Measurements from ENCODE around the gene CNKSR3. TPM values are rescaled to one million over a fixed set of nuclear protein-coding genes. Genes with fewer than 3 reads are reported as not detected.

CNKSR3 gene
- total RNA-seq, 6 experiments from 2014 or later = 19.8 to 43.4 (median 26.9) TPM

DNA sequence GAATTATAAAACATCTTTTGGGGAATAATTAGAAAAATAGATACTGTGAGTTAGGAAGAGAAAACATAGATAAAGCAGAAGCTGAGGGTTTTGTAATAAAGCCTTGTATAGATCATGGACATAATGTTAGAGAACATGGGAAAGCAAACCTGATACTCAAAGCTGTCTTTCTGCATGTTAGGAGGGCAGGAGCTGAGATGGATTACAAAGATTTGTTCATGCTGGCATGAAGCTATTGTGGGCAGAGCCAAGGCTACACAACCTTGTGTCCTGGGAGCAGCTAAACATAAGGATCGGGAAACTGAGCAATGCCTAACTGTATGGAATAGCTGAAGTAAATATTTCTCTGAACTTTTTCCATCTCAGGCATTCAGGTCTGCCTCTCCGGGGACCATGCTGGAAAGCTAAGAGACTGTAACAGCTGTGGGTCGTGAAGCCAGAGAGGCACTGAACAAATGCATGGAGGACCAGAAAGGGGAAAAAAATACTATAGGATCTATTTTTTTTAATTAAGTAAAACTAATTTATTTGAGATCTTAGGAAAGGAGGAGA lies 28.2 kb upstream of the CNKSR3 start:
- ATAC-seq = peak; percentile 44 to 63 (median 50)

DNA sequence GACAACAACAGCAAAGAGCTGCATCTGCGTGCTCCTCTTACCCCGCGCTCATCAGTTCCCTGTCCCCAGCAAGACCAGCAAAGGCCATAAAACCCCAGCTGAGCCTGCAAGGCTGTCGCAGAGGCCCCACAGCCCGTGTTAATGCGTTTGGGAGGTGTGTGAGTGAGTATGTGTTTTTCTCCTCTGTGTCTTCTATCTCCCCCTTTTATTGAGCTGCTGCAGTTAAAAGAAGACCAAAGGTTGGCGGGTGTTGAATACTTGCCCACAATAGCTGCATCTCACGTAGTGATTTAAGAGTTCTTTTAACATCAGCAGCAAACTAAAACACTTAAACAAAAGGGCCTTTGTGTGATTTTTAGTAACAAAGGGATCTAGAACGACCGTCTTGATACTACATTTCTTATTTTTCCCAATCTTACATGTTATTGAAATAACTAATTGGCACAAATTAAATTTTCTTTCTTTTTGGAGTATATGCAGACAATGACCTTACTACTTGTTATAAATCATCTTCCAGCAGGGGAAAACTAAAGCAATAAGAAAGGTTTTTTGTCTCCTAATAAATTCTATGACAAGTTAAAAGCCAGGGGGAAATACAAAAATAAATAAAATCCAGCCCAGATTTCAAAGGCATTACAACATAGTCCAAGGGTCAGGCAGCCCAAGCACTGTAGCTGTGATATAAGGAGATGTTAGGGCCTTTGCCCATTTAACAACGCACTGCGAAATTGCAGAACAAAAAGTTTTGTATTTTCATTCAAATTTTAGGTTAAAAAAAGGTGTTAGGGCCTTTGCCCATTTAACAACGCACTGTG lies 27.2 kb upstream of the CNKSR3 start:
- ATAC-seq = peak; percentile 90 to 95 (median 94)
- Histone ChIP-seq H3K36me3 (no peaks in the 10 kb centered on the region), H3K27me3 (no peaks in the 10 kb centered on the region), H3K27ac (peak overlapping the region in 2 of 3 donors; percentile 59 to 71), H3K9me3 (no peaks in the 10 kb centered on the region), H3K4me3 (peak overlapping the region in 1 of 3 donors; percentile 28), H3K4me1 (peaks cover 0 to 16% (median 9%) of the 10 kb centered on the region in 4 donors)
- intact Hi-C loops (cut with DNase I) = no loop called here
- 38% methylated on average over 13 of the region's 13 CpGs for WGBS (ENCODE audit: insufficient coverage, low coverage, low lambda C conversion rate, missing lambda C conversion rate)
- TF ChIP-seq POLR2A (IDR thresholded peaks at IDR 0.05) = no peak
- TF ChIP-seq, protein P1, sequence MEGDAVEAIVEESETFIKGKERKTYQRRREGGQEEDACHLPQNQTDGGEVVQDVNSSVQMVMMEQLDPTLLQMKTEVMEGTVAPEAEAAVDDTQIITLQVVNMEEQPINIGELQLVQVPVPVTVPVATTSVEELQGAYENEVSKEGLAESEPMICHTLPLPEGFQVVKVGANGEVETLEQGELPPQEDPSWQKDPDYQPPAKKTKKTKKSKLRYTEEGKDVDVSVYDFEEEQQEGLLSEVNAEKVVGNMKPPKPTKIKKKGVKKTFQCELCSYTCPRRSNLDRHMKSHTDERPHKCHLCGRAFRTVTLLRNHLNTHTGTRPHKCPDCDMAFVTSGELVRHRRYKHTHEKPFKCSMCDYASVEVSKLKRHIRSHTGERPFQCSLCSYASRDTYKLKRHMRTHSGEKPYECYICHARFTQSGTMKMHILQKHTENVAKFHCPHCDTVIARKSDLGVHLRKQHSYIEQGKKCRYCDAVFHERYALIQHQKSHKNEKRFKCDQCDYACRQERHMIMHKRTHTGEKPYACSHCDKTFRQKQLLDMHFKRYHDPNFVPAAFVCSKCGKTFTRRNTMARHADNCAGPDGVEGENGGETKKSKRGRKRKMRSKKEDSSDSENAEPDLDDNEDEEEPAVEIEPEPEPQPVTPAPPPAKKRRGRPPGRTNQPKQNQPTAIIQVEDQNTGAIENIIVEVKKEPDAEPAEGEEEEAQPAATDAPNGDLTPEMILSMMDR (IDR thresholded peaks at IDR 0.05) = no peak
- no peak for DNase-seq

More for the DNA sequence above, 28.2 kb upstream of the CNKSR3 start:
- WGBS (ENCODE audit: insufficient coverage, low coverage, low lambda C conversion rate, missing lambda C conversion rate) = 74% methylated on average over 3 of the region's 3 CpGs
- Histone ChIP-seq H3K4me3 (no peak overlapping the region), H3K27ac (peak overlapping the region in 2 of 3 donors; percentile 59 to 71), H3K27me3 (no peaks in the 10 kb centered on the region), H3K36me3 (no peaks in the 10 kb centered on the region), H3K9me3 (no peaks in the 10 kb centered on the region), H3K4me1 (peaks cover 0 to 16% (median 9%) of the 10 kb centered on the region in 4 donors)
- TF ChIP-seq, protein P1 (IDR thresholded peaks at IDR 0.05) = no peak
- TF ChIP-seq POLR2A (IDR thresholded peaks at IDR 0.05) = no peak
- intact Hi-C loops (cut with DNase I) = no loop called here
- DNase-seq = no peak

DNA sequence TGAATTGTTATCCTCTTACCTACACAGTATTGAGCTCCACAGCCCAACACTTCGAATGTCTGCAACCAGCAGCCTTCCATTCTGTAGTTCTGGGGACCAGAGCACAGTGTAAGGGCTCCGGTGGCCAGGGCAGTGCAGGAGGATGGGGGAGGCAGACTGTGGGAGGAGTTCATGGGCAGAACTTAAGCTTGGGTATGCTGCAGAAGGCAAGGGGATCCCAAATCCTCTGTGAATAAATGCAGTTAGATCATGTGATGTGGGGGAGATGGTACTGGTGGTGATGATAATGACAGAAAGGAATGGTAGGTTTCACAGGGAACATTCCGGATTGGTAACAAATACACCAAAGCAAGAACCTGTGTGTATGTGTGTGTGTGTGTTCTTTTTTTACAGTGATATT lies 26.5 kb upstream of the CNKSR3 start:
- no peak for TF ChIP-seq POLR2A (IDR thresholded peaks at IDR 0.05)
- TF ChIP-seq, protein P1 (IDR thresholded peaks at IDR 0.05) = no peak
- no peaks in the 10 kb centered on the region for H3K9me3 ChIP-seq
- no peak overlapping the region for H3K4me3 ChIP-seq
- peak overlapping the region in 1 of 3 donors; percentile 59 for H3K27ac ChIP-seq
- 86% methylated on average over 2 of the region's 3 CpGs for WGBS (ENCODE audit: insufficient coverage, low coverage, low lambda C conversion rate, missing lambda C conversion rate)
- no peaks in the 10 kb centered on the region for H3K27me3 ChIP-seq
- H3K4me1 ChIP-seq = peaks cover 0 to 16% (median 9%) of the 10 kb centered on the region in 4 donors
- intact Hi-C loops (cut with DNase I) = no loop called here
- ATAC-seq = peak in 3 of 4 donors; percentile 6 to 18 (median 13)
- no peak for DNase-seq
- H3K36me3 ChIP-seq = no peaks in the 10 kb centered on the region

DNA sequence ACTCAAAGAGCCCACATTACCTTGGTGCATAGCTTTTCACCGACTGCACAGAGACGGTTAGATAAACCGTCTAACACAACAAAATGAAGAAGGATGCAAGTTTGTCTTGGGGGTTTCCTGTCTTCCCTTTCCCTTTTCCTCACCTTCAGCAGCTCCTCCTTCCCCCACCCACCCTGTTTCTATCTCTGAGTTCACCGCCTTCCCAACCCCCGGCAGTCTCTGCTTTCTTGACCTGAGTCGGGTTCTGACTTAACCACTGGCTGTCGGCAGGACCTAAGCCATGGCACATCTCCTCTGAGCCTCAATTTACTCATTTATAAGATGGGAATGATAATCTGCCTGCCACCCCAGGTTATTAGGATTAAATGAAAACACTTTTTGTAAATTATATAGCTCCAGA lies 25.8 kb upstream of the CNKSR3 start:
- TF ChIP-seq, protein P1 (IDR thresholded peaks at IDR 0.05) = no peak
- no peak for TF ChIP-seq POLR2A (IDR thresholded peaks at IDR 0.05)
- H3K27ac ChIP-seq = no peak overlapping the region
- ATAC-seq (no peak), DNase-seq (no peak)
- H3K4me3 ChIP-seq = no peak overlapping the region
- peaks cover 0 to 16% (median 9%) of the 10 kb centered on the region in 4 donors for H3K4me1 ChIP-seq
- no peaks in the 10 kb centered on the region for H3K9me3 ChIP-seq
- intact Hi-C loops (cut with DNase I) = no loop called here
- H3K27me3 ChIP-seq = no peaks in the 10 kb centered on the region
- 85% methylated on average over 7 of the region's 7 CpGs for WGBS (ENCODE audit: insufficient coverage, low coverage, low lambda C conversion rate, missing lambda C conversion rate)
- no peaks in the 10 kb centered on the region for H3K36me3 ChIP-seq

Measured in right lobe of liver (tissue), 6 donors.